ENCODE data around the gene GARS1. TPM values are rescaled to one million over a fixed set of nuclear protein-coding genes. Genes with fewer than 3 reads are reported as not detected.

Gene GARS1
- total RNA-seq, 4 donors from 2014 or later, result 33.5 to 71.2 (median 58.1) TPM

DNA sequence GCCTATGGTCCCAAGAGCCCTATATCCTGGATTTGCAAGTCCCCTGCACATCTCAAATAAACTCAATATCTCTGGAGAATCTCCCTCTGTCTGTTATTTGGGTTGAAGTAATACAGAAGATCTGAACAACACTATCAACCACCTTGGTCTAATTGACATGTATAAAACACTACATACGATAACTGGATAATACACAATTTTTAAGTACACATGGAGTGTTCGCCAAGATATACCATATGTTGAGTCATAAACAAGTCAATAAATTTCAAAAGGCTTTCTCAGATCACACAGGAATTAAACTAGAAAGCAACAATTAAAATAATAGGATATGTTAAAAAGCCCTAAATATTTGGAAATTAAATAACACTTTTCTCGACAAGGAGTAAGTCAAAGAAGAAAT is 5.6 kb upstream of the GARS1 start:
- TF ChIP-seq, protein P1, sequence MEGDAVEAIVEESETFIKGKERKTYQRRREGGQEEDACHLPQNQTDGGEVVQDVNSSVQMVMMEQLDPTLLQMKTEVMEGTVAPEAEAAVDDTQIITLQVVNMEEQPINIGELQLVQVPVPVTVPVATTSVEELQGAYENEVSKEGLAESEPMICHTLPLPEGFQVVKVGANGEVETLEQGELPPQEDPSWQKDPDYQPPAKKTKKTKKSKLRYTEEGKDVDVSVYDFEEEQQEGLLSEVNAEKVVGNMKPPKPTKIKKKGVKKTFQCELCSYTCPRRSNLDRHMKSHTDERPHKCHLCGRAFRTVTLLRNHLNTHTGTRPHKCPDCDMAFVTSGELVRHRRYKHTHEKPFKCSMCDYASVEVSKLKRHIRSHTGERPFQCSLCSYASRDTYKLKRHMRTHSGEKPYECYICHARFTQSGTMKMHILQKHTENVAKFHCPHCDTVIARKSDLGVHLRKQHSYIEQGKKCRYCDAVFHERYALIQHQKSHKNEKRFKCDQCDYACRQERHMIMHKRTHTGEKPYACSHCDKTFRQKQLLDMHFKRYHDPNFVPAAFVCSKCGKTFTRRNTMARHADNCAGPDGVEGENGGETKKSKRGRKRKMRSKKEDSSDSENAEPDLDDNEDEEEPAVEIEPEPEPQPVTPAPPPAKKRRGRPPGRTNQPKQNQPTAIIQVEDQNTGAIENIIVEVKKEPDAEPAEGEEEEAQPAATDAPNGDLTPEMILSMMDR (IDR thresholded peaks at IDR 0.05), result no peak
- TF ChIP-seq POLR2A (IDR thresholded peaks at IDR 0.05), result no peak
- no peak for DNase-seq
- no peaks in the 10 kb centered on the region for H3K4me1 ChIP-seq
- no peak overlapping the region for H3K27ac ChIP-seq
- no peaks in the 10 kb centered on the region for H3K27me3 ChIP-seq
- H3K36me3 ChIP-seq, result no peaks in the 10 kb centered on the region
- H3K9me3 ChIP-seq, result no peaks in the 10 kb centered on the region
- intact Hi-C loops (cut with DNase I; ENCODE audit: low total_unique reads), result no loop called here
- H3K4me3 ChIP-seq, result no peak overlapping the region

DNA sequence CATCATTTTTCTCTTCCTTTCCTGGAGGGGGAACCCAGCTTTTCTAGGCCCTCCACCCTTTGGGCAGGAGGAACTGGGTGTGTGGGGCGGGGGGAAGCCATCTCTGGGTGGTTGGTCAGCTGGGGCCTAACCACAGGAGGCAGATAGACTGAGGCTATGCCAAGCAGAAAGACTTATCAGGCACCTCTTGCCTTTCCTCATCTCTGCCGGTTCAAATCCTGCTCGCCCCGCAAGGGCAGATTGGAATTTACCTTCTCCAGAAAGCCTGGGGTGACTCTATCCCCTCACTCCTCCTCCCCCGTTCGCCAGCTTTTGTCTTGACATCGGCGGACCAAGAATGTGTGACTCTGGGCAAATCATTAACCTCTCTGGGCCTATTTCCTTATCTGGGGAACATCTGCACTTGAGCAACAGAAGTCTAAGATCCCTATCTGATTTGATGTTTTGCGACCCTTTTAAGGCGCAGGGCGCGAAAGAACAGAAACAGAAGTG is 584 bp upstream of the GARS1 start:
- Histone ChIP-seq H3K4me1 (peaks cover 0 to 4% of the 10 kb centered on the region in 2 donors), H3K4me3 (peak overlapping the region; percentile 94 to 98), H3K27me3 (no peaks in the 10 kb centered on the region), H3K36me3 (no peaks in the 10 kb centered on the region), H3K9me3 (no peaks in the 10 kb centered on the region), H3K27ac (peak overlapping the region; percentile 88 to 93)
- intact Hi-C loops (cut with DNase I; ENCODE audit: low total_unique reads), result no loop called here
- DNase-seq, result peak; percentile 24 to 29
- TF ChIP-seq, protein P1 (IDR thresholded peaks at IDR 0.05), result no peak
- no peak for TF ChIP-seq POLR2A (IDR thresholded peaks at IDR 0.05)

DNA sequence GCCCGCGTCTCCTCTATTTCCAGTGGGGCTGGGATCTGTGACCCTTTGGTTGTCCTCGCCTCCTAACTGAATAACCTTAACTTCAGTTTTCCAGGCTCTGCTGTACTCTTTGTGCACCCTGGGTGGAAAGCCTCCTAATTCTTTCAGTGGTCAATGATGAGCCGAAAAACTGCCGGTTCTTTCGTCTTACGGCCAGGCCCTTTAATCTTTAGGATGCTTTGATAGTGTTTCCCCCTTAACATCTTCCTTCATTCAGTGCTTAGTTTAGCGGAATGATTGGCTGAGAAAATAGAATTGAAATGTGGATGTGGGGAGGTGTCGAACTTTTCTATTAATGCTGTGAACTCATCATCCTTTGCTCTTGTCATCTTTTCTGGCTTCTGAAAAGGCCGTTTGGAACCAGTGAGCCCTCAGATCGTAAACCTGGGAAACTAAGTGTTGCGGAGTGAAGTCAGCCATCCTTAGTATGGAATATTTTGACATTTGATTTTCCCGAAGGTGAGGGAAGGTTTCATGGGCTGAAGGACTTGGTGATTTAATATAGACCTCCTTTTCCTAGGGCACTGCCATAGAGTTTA is 847 bp downstream of the GARS1 start:
- no peaks in the 10 kb centered on the region for H3K27me3 ChIP-seq
- H3K4me1 ChIP-seq, result peaks cover 0 to 4% of the 10 kb centered on the region in 2 donors
- H3K27ac ChIP-seq, result peak overlapping the region; percentile 88 to 93
- intact Hi-C loops (cut with DNase I; ENCODE audit: low total_unique reads), result no loop called here
- no peaks in the 10 kb centered on the region for H3K36me3 ChIP-seq
- DNase-seq, result no peak
- TF ChIP-seq, protein P1 (IDR thresholded peaks at IDR 0.05), result no peak
- no peak for TF ChIP-seq POLR2A (IDR thresholded peaks at IDR 0.05)
- no peaks in the 10 kb centered on the region for H3K9me3 ChIP-seq
- H3K4me3 ChIP-seq, result peak overlapping the region; percentile 94 to 98

DNA sequence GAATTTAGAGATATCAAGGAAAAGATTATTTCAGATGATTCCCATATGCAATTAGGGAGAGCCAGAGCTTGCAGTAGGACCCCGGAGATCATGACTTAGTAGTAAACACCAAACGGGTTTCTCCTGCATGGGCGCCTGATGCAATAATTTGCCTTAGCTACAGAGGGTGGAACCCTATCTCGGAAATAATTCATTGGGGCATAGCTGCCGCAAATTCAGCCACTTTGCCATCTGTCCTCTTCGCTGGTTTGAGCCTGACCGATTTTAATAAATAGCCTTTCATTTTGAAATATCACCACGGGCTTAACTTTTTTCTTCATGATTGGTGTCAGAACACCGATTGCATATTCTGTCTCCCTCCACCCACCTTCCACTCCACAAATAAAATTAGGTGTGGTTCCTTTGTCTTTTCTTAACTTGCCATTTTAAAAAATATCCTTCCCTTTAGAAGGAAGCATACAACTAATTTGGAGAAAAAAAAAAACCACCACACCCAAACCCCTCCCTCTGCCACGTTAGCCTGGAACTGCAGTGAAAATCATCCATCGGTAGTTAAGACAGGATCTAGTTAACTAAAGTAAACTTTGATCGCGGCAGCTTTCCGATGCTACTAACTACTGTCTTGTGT is 1.4 kb downstream of the GARS1 start:
- Histone ChIP-seq H3K4me1 (peaks cover 0 to 4% of the 10 kb centered on the region in 2 donors), H3K36me3 (no peaks in the 10 kb centered on the region), H3K4me3 (peak overlapping the region; percentile 94 to 98), H3K27me3 (no peaks in the 10 kb centered on the region), H3K9me3 (no peaks in the 10 kb centered on the region), H3K27ac (peak overlapping the region; percentile 88 to 93)
- intact Hi-C loops (cut with DNase I; ENCODE audit: low total_unique reads), result no loop called here
- TF ChIP-seq, protein P1 (IDR thresholded peaks at IDR 0.05), result no peak
- TF ChIP-seq POLR2A (IDR thresholded peaks at IDR 0.05), result no peak
- DNase-seq, result no peak

DNA sequence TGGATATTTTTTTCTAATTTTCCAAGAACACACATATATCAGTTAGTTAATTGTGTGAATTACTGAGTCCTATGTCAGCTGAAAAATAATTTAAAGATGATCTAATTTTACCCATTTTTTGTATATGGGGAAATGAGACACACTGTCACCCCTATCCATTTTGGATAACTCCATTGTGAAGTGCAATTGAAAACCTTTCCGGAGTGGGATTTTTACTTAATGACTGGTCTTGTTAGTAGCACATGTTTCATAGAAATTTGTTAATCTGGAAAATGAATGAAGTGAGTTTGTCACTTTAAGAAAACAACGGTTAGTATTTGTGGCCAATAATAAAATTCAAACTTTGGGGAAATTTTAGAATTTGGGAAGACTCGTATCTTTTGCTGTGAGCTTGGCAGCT is 2.0 kb downstream of the GARS1 start:
- Histone ChIP-seq H3K36me3 (no peaks in the 10 kb centered on the region), H3K27ac (no peak overlapping the region), H3K27me3 (no peaks in the 10 kb centered on the region), H3K4me3 (peak overlapping the region in 1 of 2 donors; percentile 94), H3K4me1 (peaks cover 0 to 4% of the 10 kb centered on the region in 2 donors), H3K9me3 (no peaks in the 10 kb centered on the region)
- DNase-seq, result no peak
- intact Hi-C loops (cut with DNase I; ENCODE audit: low total_unique reads), result no loop called here
- TF ChIP-seq POLR2A (IDR thresholded peaks at IDR 0.05), result no peak
- TF ChIP-seq, protein P1 (IDR thresholded peaks at IDR 0.05), result no peak
